ENCODE data around the gene LYSMD4. TPM values are rescaled to one million over a fixed set of nuclear protein-coding genes. Genes with fewer than 3 reads are reported as not detected.

The LYSMD4 gene
- total RNA-seq (2013; cell fraction: nucleolus; rRNA removed): 6.6 and 8.7 TPM in 2 replicates
- 5.3 and 5.7 TPM in 2 replicates for total RNA-seq (2014; rRNA removed)
- total RNA-seq (2014; rRNA removed; fragmentation: Illumina TruSeq; extraction: Trizol): 3.3 and 3.6 TPM in 2 replicates
- 4.1 and 5.2 TPM in 2 replicates for total RNA-seq (2021)
- 3.3 TPM for polyA plus RNA-seq (2011; ENCODE audit: low read depth)
- 2.0 and 2.4 TPM in 2 replicates for polyA plus RNA-seq (2011; rRNA removed)
- polyA plus RNA-seq (2011; cell fraction: cytosol; rRNA removed): 3.1 and 3.4 TPM in 2 replicates
- polyA plus RNA-seq (2011; cell fraction: nucleus; rRNA removed): 10.5 and 12.5 TPM in 2 replicates
- polyA plus RNA-seq (2012): 4.5 and 5.5 TPM in 2 replicates
- 2.9 and 3.1 TPM in 2 replicates for polyA plus RNA-seq (2014; fragmentation: Illumina TruSeq; extraction: Trizol)
- polyA plus RNA-seq (2014; fragmentation: Nextera tagmentation; extraction: Ambion mirVana): 1 to 10 TPM; 1.8 to 5.2 TPM
- 4.2 and 5.4 TPM in 2 replicates for polyA plus RNA-seq (2014; rRNA removed)
- polyA plus RNA-seq (2016; fragmentation: Nextera tagmentation; extraction: Ambion mirVana): 1 to 10 TPM; 3.6 to 5.8 TPM
- polyA minus RNA-seq (2011; rRNA and poly(A)+ RNA removed): 1.8 and 3.6 TPM in 2 replicates
- 0.80 and 0.83 TPM in 2 replicates for polyA minus RNA-seq (2011; cell fraction: cytosol; rRNA and poly(A)+ RNA removed)
- 4.7 and 5.9 TPM in 2 replicates for polyA minus RNA-seq (2011; cell fraction: nucleus; rRNA and poly(A)+ RNA removed)
- percentile 54 among the genes with signal in this experiment for Bru-seq, nascent RNA
- percentile 43 among the genes with signal in this experiment for BruChase-seq, experiment 1, labeled RNA remaining after a 6-hour chase
- percentile 50 among the genes with signal in this experiment for BruChase-seq, experiment 2, labeled RNA remaining after a 2-hour chase
- long read RNA-seq, experiment 1, partial matches to known transcripts: 0 of 4 reads
- long read RNA-seq, experiment 1, other reads (novel, unspliced or antisense): 2 of 4 reads
- long read RNA-seq, experiment 2, partial matches to known transcripts: 1 of 9 reads
- long read RNA-seq, experiment 2, other reads (novel, unspliced or antisense): 7 of 9 reads

- RAD21 ChIA-PET (ENCODE audit: unreplicated experiment): interaction anchor here (0.6 to 2.0 kb wide), 20 partner anchors 14 to 633 kb away, joined by 3 to 25 read pairs (median 4); no protein-coding TSS in a partner anchor
- Histone ChIP-seq H3K9ac (ENCODE audit: control insufficient read depth, insufficient read depth, low read length) (peak within 1 kb of the TSS; percentile 70), H3K27me3 (replicated peaks in 1 of 2; ENCODE audit: control insufficient read depth in 2 of 2, insufficient read depth in 2 of 2, low read length in 1 of 2) (no peaks in the 10 kb centered on the region), H3K4me1 (ENCODE audit: control insufficient read depth, insufficient read depth, low read length) (no peaks in the 10 kb centered on the region), H4K20me1 (ENCODE audit: control insufficient read depth, insufficient read depth) (no peaks in the 10 kb centered on the region), H3K9me3 (replicated peaks; ENCODE audit: control insufficient read depth, insufficient read depth, low read length) (no peaks in the 10 kb centered on the region), H3K79me2 (ENCODE audit: control insufficient read depth, insufficient read depth, low read length) (no peaks in the 10 kb centered on the region), H3K4me3 (peak within 1 kb of the TSS; percentile 84), H3K36me3 (ENCODE audit: control insufficient read depth in 2 of 2, insufficient read depth in 2 of 2, low read length in 1 of 2) (no peaks in the 10 kb centered on the region), H3K27ac (ENCODE audit: control insufficient read depth, insufficient read depth) (peak within 1 kb of the TSS; percentile 67), H3K4me2 (ENCODE audit: control insufficient read depth, insufficient read depth) (peak within 1 kb of the TSS; percentile 89), H2AFZ (ENCODE audit: control insufficient read depth, low read depth, low read length) (peak within 1 kb of the TSS; percentile 98)
- FAIRE-seq (peak; percentile 84), ATAC-seq (peak; percentile 100), DNase-seq (ENCODE audit: low read depth, low spot score) (peak; percentile 58)
- no TSS peak for BruUV-seq (replicated peaks)
- intact Hi-C loops (cut with micrococcal nuclease; ENCODE audit: unreplicated experiment) (no loop called here), in situ Hi-C loops (cut with MboI) (loop anchor here (25.0 kb wide), 1 partner anchor 621 kb away; the partner anchor contains the start of gene SYNM)
- WGBS (ENCODE audit: insufficient coverage, insufficient replicate concordance, low lambda C conversion rate, missing lambda C conversion rate): 14% methylated on average over 39 of the region's 69 CpGs
- SMC1A ChIA-PET (ENCODE audit: uncharacterized antibody, unreplicated experiment): interaction anchor here (0.8 to 2.0 kb wide), 7 partner anchors 15 to 479 kb away, joined by 3 to 13 read pairs (median 6); no protein-coding TSS in a partner anchor
- CTCF ChIA-PET: interaction anchor here (0.5 to 2.8 kb wide), 8 partner anchors 15 to 461 kb away, joined by 3 to 13 read pairs (median 6); no protein-coding TSS in a partner anchor
- POLR2A ChIA-PET: interaction anchor here (0.6 to 1.5 kb wide), 5 partner anchors 10 to 479 kb away, joined by 3 to 5 read pairs (median 4); no protein-coding TSS in a partner anchor
- TF ChIP-seq BRCA1 (IDR thresholded peaks at IDR 0.05; ENCODE audit: low read depth, low read length): no peak
- peak; percentile 21 for TF ChIP-seq MEF2B (IDR thresholded peaks at IDR 0.05; ENCODE audit: partially characterized antibody, poor library complexity, severe bottlenecking)
- no peak for TF ChIP-seq CHD1 (IDR thresholded peaks at IDR 0.05; ENCODE audit: low read depth, low read length)
- no peak for TF ChIP-seq POU2F2 (IDR thresholded peaks at IDR 0.05; ENCODE audit: borderline replicate concordance, low read depth, low read length)
- TF ChIP-seq KAT2A (conservative IDR thresholded peaks at IDR 0.05; ENCODE audit: control insufficient read depth, low read depth, low read length): no peak
- TF ChIP-seq SKIL (IDR thresholded peaks at IDR 0.05; ENCODE audit: low read depth, poor library complexity, severe bottlenecking): no peak
- TF ChIP-seq BHLHE40 (IDR thresholded peaks at IDR 0.05; ENCODE audit: borderline replicate concordance in 1 of 2, low read depth in 2 of 2, low read length in 1 of 2): peak in 1 of 2 experiments; percentile 43; a peak in 1 of 4 replicates
- TF ChIP-seq NFYB (IDR thresholded peaks at IDR 0.05; ENCODE audit: insufficient read depth, low read depth, low read length): peak; percentile 73
- TF ChIP-seq WRNIP1 (IDR thresholded peaks at IDR 0.05; ENCODE audit: borderline replicate concordance, low read depth, low read length): no peak
- no peak for TF ChIP-seq PAX8 (IDR thresholded peaks at IDR 0.05)
- peak; percentile 72 for TF ChIP-seq POLR2AphosphoS5 (IDR thresholded peaks at IDR 0.05; ENCODE audit: low read length)
- TF ChIP-seq ZBED1 (IDR thresholded peaks at IDR 0.05; ENCODE audit: borderline replicate concordance): peak; percentile 73; the same call in 1 of the 2 replicates
- no peak for TF ChIP-seq HDAC2 (IDR thresholded peaks at IDR 0.05)
- peak; percentile 8 for TF ChIP-seq DPF2 (IDR thresholded peaks at IDR 0.05)
- TF ChIP-seq USF1 (IDR thresholded peaks at IDR 0.05; ENCODE audit: borderline replicate concordance, extremely low read length, insufficient read depth, low read depth, low read length): peak; percentile 49
Observed at GRCh38 chr15:99733268-99734039, at the start of gene LYSMD4. Gene LYSMD4, minus strand, starts transcription at chr15:99733437. Its CDS starts 1,438 bp downstream, at chr15:99731999.
